Measurements from ENCODE around the gene MACROD1. TPM values are rescaled to one million over a fixed set of nuclear protein-coding genes. Genes with fewer than 3 reads are reported as not detected.

The MACROD1 gene
- total RNA-seq, 1 experiment from 2014 or later: 36.9 TPM

DNA sequence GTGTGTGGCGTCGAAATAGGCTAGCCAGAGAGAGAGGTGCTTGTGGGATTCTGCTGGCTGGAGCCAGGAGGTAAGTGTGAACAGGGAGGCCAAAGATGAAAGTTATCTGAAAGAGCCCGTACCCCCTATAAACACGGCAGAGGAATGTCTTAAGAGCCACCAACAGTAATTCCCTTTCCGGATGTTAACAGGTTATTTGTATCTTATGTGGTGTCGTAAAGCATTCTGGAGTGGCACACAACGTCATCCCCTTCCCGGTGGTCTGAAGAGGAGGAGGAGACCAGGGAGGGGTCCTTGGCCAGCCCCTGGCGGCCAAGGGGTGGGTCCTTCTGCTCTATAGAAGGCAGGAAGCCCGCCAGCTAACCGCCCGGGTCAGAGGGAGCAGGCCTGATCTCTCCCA is 39.5 kb downstream of the MACROD1 start:
- no peak for TF ChIP-seq MXD4 (CRISPR knock-in tag; IDR thresholded peaks at IDR 0.05; ENCODE audit: borderline replicate concordance)
- H3K36me3 Mint-ChIP-seq: no peaks in the 10 kb centered on the region
- H3K27me3 Mint-ChIP-seq (ENCODE audit: low read depth): peaks cover 18% of the 10 kb centered on the region
- H3K4me3 Mint-ChIP-seq: no peak overlapping the region
- POLR2A ChIA-PET: no interaction called here
- H3K9me3 Mint-ChIP-seq: no peaks in the 10 kb centered on the region
- peaks cover 61% of the 10 kb centered on the region for H3K4me1 Mint-ChIP-seq
- H3K27ac Mint-ChIP-seq: peak overlapping the region; percentile 64; the same call in 1 of the 2 replicates
- no peak for DNase-seq (ENCODE audit: low spot score)
- CTCF ChIA-PET: interaction anchor here (1.3 to 1.7 kb wide), 2 partner anchors 22 to 23 kb away, joined by 4 read pairs; no protein-coding TSS in a partner anchor
- ATAC-seq: no peak

DNA sequence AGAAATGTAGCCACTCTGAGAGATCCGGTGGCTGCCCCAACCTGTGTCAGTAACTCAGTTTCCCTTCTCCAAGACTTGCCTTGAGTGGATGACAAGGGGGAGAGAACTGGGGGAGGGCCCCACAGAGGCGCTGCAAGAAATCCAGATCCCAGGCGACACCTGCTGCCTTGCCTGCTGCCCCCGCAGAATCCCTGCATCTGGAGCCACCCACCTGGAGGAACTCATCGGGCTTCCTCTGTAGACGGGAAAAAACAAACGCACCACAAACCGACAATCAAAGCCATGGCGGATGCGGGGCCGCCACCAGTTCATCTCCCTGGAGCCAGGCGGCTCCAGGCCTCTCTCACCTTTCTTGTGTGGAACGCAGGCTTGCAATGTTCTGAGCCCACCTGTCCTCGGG is 40.2 kb downstream of the MACROD1 start:
- DNase-seq (ENCODE audit: low spot score) (no peak), ATAC-seq (no peak)
- Mint-ChIP-seq H3K27ac (no peak overlapping the region), H3K36me3 (no peaks in the 10 kb centered on the region), H3K27me3 (ENCODE audit: low read depth) (peaks cover 21% of the 10 kb centered on the region), H3K4me3 (no peak overlapping the region), H3K4me1 (peaks cover 61% of the 10 kb centered on the region), H3K9me3 (no peaks in the 10 kb centered on the region)
- POLR2A ChIA-PET: no interaction called here
- CTCF ChIA-PET: interaction anchor here (1.2 to 1.3 kb wide), 2 partner anchors 24 to 125 kb away, joined by 3 to 4 read pairs; no protein-coding TSS in a partner anchor
- no peak for TF ChIP-seq KAT7 (CRISPR knock-in tag; IDR thresholded peaks at IDR 0.05; ENCODE audit: borderline replicate concordance)
- no peak for TF ChIP-seq NR2C2 (CRISPR knock-in tag; IDR thresholded peaks at IDR 0.05)
- TF ChIP-seq RORB (CRISPR knock-in tag; IDR thresholded peaks at IDR 0.05): no peak
- TF ChIP-seq, protein P1, sequence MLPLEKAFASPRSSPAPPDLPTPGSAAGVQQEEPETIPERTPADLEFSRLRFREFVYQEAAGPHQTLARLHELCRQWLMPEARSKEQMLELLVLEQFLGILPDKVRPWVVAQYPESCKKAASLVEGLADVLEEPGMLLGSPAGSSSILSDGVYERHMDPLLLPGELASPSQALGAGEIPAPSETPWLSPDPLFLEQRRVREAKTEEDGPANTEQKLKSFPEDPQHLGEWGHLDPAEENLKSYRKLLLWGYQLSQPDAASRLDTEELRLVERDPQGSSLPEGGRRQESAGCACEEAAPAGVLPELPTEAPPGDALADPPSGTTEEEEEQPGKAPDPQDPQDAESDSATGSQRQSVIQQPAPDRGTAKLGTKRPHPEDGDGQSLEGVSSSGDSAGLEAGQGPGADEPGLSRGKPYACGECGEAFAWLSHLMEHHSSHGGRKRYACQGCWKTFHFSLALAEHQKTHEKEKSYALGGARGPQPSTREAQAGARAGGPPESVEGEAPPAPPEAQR (CRISPR knock-in tag; IDR thresholded peaks at IDR 0.05): no peak
- no peak for TF ChIP-seq IRF2 (CRISPR knock-in tag; IDR thresholded peaks at IDR 0.05; ENCODE audit: borderline replicate concordance, low read depth)
- no peak for TF ChIP-seq TEAD1 (CRISPR knock-in tag; IDR thresholded peaks at IDR 0.05)
- no peak for TF ChIP-seq FOXK1 (CRISPR knock-in tag; IDR thresholded peaks at IDR 0.05)

DNA sequence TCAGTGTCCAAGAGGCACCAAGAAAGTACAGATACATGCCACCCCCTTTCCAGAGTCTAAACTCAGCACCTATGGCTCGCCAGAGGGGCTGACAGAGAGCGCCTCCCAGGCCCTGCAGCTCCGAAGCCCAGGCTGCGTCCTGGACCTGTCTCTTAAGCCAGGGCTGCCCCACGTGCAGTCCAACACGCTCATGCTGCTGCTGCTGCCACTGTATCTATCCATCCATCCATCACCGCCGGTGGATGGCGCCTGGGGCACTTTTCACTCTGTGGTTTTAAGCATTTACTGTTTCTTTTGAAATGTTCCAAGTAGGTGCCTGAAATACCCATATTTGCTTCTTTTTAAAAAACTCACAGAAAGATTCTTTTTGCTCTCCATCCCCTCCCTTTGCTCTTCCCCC is 41.8 kb downstream of the MACROD1 start:
- H3K36me3 Mint-ChIP-seq: no peaks in the 10 kb centered on the region
- CTCF ChIA-PET: interaction anchor here (1.4 kb wide), 1 partner anchor 36 kb away, joined by 3 read pairs; no protein-coding TSS in a partner anchor
- H3K4me3 Mint-ChIP-seq: no peak overlapping the region
- no peak overlapping the region for H3K27ac Mint-ChIP-seq
- ATAC-seq (no peak), DNase-seq (ENCODE audit: low spot score) (no peak)
- H3K9me3 Mint-ChIP-seq: no peaks in the 10 kb centered on the region
- peaks cover 59% of the 10 kb centered on the region for H3K4me1 Mint-ChIP-seq
- no peak for TF ChIP-seq NR2C2 (CRISPR knock-in tag; IDR thresholded peaks at IDR 0.05)
- TF ChIP-seq NFATC4 (CRISPR knock-in tag; IDR thresholded peaks at IDR 0.05): no peak
- TF ChIP-seq, protein P2, sequence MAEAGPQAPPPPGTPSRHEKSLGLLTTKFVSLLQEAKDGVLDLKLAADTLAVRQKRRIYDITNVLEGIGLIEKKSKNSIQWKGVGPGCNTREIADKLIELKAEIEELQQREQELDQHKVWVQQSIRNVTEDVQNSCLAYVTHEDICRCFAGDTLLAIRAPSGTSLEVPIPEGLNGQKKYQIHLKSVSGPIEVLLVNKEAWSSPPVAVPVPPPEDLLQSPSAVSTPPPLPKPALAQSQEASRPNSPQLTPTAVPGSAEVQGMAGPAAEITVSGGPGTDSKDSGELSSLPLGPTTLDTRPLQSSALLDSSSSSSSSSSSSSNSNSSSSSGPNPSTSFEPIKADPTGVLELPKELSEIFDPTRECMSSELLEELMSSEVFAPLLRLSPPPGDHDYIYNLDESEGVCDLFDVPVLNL (CRISPR knock-in tag; IDR thresholded peaks at IDR 0.05; ENCODE audit: borderline replicate concordance, low read depth): no peak
- POLR2A ChIA-PET: no interaction called here
- peaks cover 33% of the 10 kb centered on the region for H3K27me3 Mint-ChIP-seq (ENCODE audit: low read depth)

DNA sequence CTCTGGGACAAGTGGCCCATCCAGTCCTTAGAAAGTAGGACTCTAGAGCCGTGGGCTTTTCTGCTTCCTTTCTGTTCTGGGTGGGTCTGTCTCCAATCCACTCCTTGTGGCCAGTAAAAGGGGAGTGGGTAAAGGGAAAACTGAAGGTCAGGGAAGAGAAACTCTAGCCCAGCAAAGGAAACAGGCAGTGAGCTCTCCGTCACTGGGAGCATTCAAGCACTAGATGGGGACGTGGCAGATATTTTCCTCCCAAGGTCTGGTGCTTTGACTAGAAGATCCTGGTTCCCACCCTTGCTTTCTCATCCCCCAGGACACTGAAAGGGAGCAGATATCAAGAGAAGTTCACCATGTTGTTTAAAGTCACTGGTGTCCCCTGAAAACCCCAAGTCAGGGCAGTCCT is 42.2 kb downstream of the MACROD1 start:
- no peak for DNase-seq (ENCODE audit: low spot score)
- Mint-ChIP-seq H3K36me3 (no peaks in the 10 kb centered on the region), H3K27ac (no peak overlapping the region), H3K9me3 (no peaks in the 10 kb centered on the region), H3K4me1 (peaks cover 59% of the 10 kb centered on the region), H3K27me3 (ENCODE audit: low read depth) (peaks cover 38% of the 10 kb centered on the region), H3K4me3 (no peak overlapping the region)
- no peak for ATAC-seq
- CTCF ChIA-PET: interaction anchor here (1.0 to 1.4 kb wide), 2 partner anchors 35 to 83 kb away, joined by 3 read pairs; no protein-coding TSS in a partner anchor
- POLR2A ChIA-PET: no interaction called here
- TF ChIP-seq NR2C2 (CRISPR knock-in tag; IDR thresholded peaks at IDR 0.05) (no peak), GTF2I (CRISPR knock-in tag; conservative IDR thresholded peaks at IDR 0.05) (peak; percentile 52; the same call in 1 of the 2 replicates), CBFB (CRISPR knock-in tag; IDR thresholded peaks at IDR 0.05; ENCODE audit: low read depth) (no peak), ZNF263 (CRISPR knock-in tag; IDR thresholded peaks at IDR 0.05; ENCODE audit: low read depth) (no peak), IRF2 (CRISPR knock-in tag; IDR thresholded peaks at IDR 0.05; ENCODE audit: borderline replicate concordance, low read depth) (no peak)
- TF ChIP-seq, protein P3, sequence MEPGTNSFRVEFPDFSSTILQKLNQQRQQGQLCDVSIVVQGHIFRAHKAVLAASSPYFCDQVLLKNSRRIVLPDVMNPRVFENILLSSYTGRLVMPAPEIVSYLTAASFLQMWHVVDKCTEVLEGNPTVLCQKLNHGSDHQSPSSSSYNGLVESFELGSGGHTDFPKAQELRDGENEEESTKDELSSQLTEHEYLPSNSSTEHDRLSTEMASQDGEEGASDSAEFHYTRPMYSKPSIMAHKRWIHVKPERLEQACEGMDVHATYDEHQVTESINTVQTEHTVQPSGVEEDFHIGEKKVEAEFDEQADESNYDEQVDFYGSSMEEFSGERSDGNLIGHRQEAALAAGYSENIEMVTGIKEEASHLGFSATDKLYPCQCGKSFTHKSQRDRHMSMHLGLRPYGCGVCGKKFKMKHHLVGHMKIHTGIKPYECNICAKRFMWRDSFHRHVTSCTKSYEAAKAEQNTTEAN (CRISPR knock-in tag; IDR thresholded peaks at IDR 0.05): no peak

Measured in WTC11 (cell line).